ENCODE results near the gene MTG1.
"Not testable (repeated sequence)": the region's sequence is repeated elsewhere in the genome, so short reads cannot be mapped to it uniquely, and the experiment has no call there.

The MTG1 gene

GRCh38 chr10:133424102-133424501 lies 30.1 kb downstream of the MTG1 start:
- not testable (repeated sequence) for DNase-seq (ENCODE audit: low read depth)

- DNase-seq (ENCODE audit: low read depth): not testable (repeated sequence)
Observed at GRCh38 chr10:133424601-133425000, 30.6 kb downstream of the MTG1 start, which contains the start of gene SPRN. TSS of gene SPRN (minus strand) at chr10:133424625. CDS start at chr10:133423681, 944 bp downstream.

DNA sequence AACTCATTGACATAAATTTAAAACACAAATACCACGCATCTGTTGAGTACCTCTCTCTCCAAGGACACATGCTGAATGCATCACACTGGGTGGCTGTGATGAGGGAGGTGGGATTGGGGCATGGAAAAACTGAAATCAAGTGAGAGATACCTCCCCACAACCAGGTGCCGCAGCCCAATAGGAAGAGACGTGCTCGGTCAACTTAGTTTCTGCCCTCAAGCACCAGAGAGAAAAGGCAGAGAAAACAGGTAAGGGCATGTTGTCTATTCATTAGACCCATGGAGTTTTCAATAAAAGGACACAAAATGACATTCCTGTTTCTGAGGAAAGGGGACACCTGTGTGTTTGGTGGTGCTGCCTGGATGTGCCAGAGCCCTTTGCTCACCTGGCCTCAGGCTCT lies 35.6 kb downstream of the MTG1 start:
- not testable (repeated sequence) for DNase-seq (ENCODE audit: low read depth)

- DNase-seq (ENCODE audit: low read depth): not testable (repeated sequence)
Observed at GRCh38 chr10:133431888-133432613, 38.1 kb downstream of the MTG1 start.

GRCh38 chr10:133432789-133433188 lies 38.8 kb downstream of the MTG1 start:
- DNase-seq (ENCODE audit: low read depth): not testable (repeated sequence)

DNA sequence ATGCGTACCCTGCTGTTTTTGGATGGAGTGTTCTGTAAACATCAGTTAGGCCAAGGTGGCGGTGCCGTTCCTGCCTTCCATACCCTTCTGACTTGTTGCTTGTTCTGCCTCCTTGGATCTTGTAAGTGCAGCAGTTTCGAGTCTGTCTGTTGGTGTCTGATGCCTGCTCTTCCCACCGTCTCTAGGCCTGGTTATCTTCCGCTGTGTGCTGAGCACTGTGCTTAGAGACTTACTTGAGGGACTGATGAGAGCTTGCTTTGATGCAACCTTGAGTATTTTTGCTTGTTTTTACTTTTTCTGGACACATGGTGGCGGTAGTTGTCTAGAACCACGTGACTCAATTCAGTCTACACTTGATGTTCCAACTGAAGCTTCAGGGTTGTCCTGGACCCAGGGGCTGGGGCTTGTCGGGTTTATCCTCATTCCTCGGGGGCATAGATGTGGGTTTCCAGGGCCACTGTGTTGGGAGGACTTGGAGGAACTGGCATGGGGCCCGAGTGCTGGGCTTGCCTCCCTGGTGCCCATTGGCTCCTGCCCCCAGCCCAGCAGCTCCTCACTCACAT lies 44.8 kb downstream of the MTG1 start:
- DNase-seq (ENCODE audit: low read depth): no peak

DNA sequence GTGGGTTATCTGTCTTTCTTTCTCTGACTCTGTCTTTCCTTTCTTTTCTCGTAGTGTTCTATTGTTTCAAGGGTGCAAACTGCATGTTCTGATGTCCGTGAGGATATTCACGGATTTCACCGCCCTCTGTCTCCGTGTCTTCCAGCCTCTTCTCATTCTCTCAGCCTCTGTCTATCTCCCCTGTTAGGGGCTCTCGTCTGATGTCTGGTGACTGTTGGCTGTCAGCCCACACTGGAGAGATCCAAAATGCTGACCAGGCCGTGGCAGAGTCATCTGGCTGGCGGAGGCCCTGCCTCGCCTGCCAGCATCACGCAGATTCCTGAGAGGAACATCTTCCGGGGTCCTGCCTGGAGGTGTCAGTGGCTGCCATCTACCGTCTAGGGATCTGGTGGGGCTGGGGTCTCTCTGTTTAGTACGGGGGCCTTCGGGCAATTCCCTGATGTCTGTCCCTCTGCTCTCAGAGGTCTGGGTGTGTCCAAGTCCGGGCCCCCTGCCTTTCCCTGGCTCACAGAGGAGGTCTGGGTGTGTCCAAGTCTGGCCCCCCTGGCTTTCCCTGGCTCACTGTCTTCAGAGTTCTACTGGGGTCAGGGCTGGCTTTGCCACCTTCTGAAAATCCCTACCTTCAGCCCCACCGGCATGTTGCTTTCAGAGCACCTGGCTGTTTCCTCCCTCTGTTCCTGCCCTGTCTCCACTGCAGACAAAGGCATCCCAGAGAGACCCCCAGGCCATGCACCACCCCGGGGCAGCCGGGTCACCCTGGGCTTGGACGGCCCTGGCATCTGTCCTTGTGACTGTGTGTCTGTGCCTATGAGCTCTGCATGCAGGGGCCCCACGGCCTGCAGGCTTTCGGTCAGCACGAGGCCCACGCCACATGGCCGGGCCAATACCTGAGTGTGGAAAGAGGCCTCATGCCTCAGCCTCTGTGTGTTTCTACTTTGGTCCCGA lies 45.8 kb downstream of the MTG1 start:
- DNase-seq (ENCODE audit: low read depth): no peak

- DNase-seq (ENCODE audit: low read depth): no peak
Observed at GRCh38 chr10:133440633-133441285, 46.8 kb downstream of the MTG1 start.

DNA sequence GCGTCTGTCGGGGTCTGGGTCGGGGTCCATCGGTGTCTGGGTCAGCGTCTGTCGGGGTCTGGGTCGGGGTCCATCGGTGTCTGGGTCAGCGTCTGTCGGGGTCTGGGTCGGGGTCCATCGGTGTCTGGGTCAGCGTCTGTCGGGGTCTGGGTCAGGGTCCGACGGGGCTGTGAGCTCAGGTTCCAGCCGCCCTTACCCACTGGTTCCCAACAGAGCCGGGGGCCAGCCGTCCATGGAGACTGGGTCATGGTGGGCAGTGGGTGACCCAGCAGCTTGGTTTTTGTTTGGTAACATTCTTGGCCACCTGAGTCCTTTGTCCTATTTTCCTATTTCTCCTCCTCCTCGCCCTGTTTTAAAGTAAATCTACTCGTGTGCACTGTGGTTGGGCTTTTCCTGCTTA lies 47.4 kb downstream of the MTG1 start:
- DNase-seq (ENCODE audit: low read depth): not testable (repeated sequence)

DNA sequence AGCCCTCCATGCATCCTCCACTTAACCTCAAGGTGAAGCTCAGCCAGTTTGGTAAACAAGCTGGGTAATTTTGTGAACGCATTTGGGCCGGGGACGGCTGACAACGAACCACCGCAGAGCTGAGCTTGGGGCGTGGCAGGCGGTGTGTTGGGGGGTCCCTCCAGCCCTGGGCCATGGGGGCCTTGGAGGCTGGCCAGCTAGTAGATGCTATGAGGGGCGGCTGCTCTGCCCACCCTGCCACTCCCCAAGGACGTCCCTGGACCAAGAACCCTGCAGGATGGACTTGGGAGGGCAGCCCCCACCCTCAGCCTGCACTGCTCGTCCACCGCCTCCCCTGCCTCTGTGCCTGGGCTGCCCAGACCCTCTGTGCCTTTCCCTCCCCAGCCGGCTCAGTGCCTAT lies 47.8 kb downstream of the MTG1 start:
- DNase-seq (ENCODE audit: low read depth): no peak

GRCh38 chr10:133442191-133442966 lies 48.4 kb downstream of the MTG1 start:
- no peak for DNase-seq (ENCODE audit: low read depth)

DNA sequence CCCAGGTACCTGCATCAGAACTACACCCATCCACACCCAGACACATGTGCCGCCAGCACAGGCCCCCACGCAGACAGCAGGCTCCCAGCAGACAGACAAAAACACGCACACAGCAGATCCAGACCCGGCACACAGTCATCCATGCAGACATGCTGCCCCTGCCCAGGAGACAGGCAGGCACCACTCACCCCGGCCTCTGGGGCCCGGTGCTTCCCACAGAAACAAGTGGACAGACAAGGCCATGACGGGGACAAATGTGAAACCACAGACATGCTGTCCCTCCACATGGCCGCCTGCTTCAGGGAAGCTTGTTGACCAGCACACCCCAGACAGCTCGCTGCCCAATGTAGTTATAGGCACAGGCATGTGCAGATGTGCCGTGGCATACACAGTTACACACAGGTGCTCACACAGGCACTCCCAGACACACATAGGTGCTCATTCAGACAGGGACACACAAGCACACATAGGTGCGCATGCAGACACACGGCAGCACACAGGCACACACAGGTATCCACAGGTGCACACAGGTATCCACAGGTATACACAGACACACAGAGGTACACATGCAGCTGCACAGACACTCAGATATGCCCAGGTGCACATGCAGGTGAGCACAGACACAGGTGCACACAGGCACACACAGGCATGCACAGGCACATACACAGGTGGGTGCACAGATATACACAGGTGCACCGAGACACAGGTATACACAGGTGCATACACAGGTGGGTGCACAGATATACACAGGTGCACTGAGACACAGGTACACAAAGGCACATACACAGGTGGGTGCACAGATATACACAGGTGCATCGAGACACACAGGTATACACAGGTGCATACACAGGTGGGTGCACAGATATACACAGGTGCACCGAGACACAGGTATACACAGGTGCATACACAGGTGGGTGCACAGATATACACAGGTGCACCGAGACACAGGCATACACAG lies 49.3 kb downstream of the MTG1 start:
- DNase-seq (ENCODE audit: low read depth): no peak

GRCh38 chr10:133444342-133445267 lies 50.6 kb downstream of the MTG1 start:
- DNase-seq (ENCODE audit: low read depth): no peak

- no peak for DNase-seq (ENCODE audit: low read depth)
Observed at GRCh38 chr10:133445268-133445732, 51.3 kb downstream of the MTG1 start.

- DNase-seq (ENCODE audit: low read depth): no peak
Observed at GRCh38 chr10:133445751-133446708, 52.1 kb downstream of the MTG1 start.

GRCh38 chr10:133446979-133447378 lies 53.0 kb downstream of the MTG1 start:
- no peak for DNase-seq (ENCODE audit: low read depth)

DNA sequence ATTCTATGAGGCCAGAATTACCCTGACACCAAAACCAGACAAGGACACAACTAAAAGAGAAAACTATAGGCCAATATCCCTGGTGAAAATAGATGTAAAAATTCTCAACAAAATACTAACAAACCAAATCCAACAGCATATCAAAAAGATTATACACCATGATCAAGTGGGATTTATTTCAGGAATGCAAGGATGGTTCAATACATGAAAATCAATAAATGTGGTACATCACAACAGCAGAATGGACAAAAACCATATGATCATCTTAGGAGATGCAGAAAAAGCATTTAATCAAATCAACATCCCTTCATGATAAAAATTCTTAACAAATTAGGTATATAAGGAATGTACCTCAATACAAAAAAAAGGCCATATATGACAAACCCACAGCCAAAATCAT lies 54.2 kb downstream of the MTG1 start:
- DNase-seq (ENCODE audit: low read depth): no peak

DNA sequence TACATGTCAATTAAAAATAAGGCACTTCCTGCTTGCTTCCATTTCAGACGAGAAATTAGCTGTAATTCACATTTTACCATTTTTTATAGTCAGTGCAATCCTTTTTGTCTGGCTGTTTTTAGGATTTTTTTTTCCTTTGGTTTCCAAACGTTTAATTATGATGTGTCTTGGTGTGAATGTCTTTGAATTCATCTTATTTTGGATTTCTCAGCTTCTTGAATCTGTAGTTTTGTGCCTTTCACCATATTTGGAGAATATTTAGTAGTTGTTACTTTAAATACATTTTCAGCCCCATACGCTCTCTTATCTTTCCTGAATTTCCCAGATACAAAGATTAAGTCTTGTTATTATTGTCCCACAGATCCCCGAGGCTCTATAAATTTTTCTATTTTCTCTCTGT lies 57.4 kb downstream of the MTG1 start:
- DNase-seq (ENCODE audit: low read depth): no peak
